ENCODE measurements around the gene HBP1. TPM values are rescaled to one million over a fixed set of nuclear protein-coding genes. Genes with fewer than 3 reads are reported as not detected.

The HBP1 gene
- total RNA-seq, 2 donors from 2014 or later: 30.3 to 48.8 TPM

DNA sequence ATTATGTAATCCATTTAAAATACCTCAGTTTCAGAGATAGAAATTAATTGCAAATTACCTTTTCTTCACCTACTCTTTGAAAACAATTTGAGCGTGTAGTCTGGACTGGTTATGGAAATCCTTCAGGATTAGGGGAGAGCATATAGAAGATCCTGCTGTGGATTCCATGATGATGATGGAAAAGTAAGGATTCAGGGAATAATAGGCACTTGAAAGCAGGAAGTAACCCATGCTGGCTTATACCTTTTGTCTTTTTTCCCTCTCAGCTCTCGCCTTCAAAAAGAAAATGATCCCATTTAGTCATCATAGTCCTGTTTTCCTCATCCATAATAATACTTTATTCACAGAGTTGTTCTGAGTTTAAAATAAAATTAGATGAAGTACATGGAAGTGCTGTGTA lies 4.4 kb downstream of the HBP1 start:
- no peak for ATAC-seq
- intact Hi-C loops (cut with DNase I): no loop called here
- no peaks in the 10 kb centered on the region for H3K9me3 ChIP-seq
- H3K36me3 ChIP-seq (replicated peaks in 1 of 2; ENCODE audit: insufficient read depth in 1 of 2, low read depth in 2 of 2): no peaks in the 10 kb centered on the region
- DNase-seq: no peak
- H3K27me3 ChIP-seq: no peaks in the 10 kb centered on the region
- peaks cover 61% of the 10 kb centered on the region for H3K4me1 ChIP-seq
- WGBS, 2 donors: 75 to 84% methylated on average over 2 of the region's 2 CpGs
- no peak overlapping the region for H3K27ac ChIP-seq
- no peak overlapping the region for H3K4me3 ChIP-seq
- TF ChIP-seq, protein P1, sequence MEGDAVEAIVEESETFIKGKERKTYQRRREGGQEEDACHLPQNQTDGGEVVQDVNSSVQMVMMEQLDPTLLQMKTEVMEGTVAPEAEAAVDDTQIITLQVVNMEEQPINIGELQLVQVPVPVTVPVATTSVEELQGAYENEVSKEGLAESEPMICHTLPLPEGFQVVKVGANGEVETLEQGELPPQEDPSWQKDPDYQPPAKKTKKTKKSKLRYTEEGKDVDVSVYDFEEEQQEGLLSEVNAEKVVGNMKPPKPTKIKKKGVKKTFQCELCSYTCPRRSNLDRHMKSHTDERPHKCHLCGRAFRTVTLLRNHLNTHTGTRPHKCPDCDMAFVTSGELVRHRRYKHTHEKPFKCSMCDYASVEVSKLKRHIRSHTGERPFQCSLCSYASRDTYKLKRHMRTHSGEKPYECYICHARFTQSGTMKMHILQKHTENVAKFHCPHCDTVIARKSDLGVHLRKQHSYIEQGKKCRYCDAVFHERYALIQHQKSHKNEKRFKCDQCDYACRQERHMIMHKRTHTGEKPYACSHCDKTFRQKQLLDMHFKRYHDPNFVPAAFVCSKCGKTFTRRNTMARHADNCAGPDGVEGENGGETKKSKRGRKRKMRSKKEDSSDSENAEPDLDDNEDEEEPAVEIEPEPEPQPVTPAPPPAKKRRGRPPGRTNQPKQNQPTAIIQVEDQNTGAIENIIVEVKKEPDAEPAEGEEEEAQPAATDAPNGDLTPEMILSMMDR (IDR thresholded peaks at IDR 0.05): no peak
- no peak for TF ChIP-seq POLR2A (IDR thresholded peaks at IDR 0.05)

DNA sequence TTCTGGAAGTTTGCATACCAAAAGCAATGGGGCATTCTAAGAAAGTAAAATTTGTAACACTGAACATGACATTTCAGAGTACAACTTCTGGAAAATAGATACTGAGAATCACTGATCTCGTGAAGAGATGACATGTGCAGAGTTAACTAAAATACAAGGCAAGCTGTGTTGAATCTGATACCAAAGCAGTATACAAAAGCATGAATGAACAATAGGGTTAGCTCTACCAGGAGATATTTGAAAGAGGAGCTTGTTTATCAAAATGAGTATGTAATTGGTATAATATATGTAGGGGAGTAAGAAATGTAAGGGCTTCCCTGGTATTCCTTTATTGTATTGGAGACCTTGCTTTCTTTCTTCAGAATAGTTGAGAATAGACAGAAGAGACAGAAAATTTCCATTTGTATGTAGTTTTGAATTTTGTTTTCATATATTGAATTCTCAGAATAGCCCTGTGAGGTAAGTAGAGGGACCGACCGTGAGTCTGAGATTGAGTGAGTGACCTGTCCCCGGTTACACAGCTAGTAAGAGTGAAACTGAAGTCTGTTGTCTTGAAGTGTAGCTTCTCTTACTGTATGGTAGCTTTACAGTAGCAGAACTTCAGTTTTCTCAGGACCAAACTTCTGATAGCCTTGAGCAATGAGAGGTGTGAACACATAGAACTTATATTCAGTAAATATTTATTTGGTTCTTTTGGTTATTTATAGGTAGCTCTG lies 5.0 kb downstream of the HBP1 start:
- no peak for DNase-seq
- WGBS, 2 donors: 32 to 41% methylated on average over 4 of the region's 4 CpGs

DNA sequence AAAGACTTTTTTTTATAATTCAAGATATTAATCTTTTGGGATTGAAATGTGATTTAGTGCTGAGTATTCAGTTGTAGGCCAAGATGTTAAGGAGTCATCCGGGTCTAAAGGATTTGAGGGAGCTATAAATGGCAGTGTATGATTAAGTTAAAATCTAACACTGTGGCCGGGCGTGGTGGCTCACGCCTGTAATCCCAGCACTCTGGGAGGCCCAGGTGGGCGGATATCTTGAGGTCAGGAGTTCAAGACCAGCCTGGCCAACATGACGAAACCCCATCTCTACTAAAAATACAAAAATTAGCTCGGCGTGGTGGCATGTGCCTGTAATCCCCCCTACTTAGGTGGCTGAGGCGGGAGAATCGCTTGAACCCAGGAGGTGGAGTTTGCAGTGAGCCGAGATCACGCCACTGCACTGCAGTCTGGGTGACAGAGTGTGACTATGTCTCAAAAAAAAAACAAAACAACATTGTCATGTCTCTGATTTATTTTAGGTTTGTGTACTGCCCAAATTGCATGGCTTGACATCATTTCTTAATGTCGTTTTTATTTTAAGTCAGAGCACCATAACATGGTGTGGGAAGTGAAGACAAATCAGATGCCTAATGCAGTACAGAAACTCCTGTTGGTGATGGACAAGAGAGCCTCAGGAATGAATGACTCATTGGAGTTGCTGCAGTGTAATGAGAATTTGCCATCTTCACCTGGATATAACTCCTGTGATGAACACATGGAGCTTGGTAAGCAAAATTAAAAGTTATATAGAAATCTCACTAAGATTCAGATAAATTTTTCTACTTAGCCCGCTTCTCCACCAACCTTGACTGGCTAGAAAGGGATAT lies 10.7 kb downstream of the HBP1 start:
- TF ChIP-seq, protein P1 (IDR thresholded peaks at IDR 0.05): no peak
- TF ChIP-seq POLR2A (IDR thresholded peaks at IDR 0.05): no peak
- Histone ChIP-seq H3K4me3 (no peak overlapping the region), H3K36me3 (replicated peaks in 1 of 2; ENCODE audit: insufficient read depth in 1 of 2, low read depth in 2 of 2) (peaks cover 4 to 11% of the 10 kb centered on the region in 2 donors), H3K27me3 (no peaks in the 10 kb centered on the region), H3K9me3 (no peaks in the 10 kb centered on the region), H3K27ac (no peak overlapping the region), H3K4me1 (peaks cover 39% of the 10 kb centered on the region)
- ATAC-seq: no peak
- no peak for DNase-seq
- 90 to 92% methylated on average over 14 of the region's 14 CpGs for WGBS, 2 donors
- intact Hi-C loops (cut with DNase I): no loop called here

More for the DNA sequence above, 5.0 kb downstream of the HBP1 start:
- no peaks in the 10 kb centered on the region for H3K36me3 ChIP-seq (replicated peaks in 1 of 2; ENCODE audit: insufficient read depth in 1 of 2, low read depth in 2 of 2)
- peaks cover 63% of the 10 kb centered on the region for H3K4me1 ChIP-seq
- no peaks in the 10 kb centered on the region for H3K9me3 ChIP-seq
- H3K27ac ChIP-seq: no peak overlapping the region
- no peak for ATAC-seq
- no peak for TF ChIP-seq POLR2A (IDR thresholded peaks at IDR 0.05)
- TF ChIP-seq, protein P1 (IDR thresholded peaks at IDR 0.05): no peak
- H3K4me3 ChIP-seq: no peak overlapping the region
- no peaks in the 10 kb centered on the region for H3K27me3 ChIP-seq
- intact Hi-C loops (cut with DNase I): no loop called here

DNA sequence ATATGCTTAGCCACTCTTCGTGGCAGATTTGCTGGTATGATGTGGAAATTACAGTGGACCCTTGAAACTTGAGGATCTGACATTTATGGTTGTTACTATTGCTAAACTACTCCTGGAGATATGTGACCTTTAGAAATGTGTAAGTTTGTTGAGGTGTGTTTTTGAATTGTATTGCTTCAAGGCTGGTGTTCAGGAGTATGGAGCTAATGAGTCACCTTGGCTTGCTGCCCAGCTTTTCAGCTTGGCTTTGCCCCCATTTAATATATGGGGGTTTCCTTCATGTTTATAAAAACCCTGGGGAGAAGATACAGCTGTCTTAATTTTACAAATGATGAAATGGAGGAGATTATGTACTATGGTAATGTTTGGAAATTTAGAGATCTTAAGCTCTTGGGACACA lies 11.6 kb downstream of the HBP1 start:
- H3K27ac ChIP-seq: peak overlapping the region in 2 of 4 donors; percentile 26 to 36
- 32 to 55% methylated on average over 1 of the region's 1 CpG for WGBS, 2 donors
- no peak overlapping the region for H3K4me3 ChIP-seq
- TF ChIP-seq POLR2A (IDR thresholded peaks at IDR 0.05): no peak
- TF ChIP-seq, protein P1 (IDR thresholded peaks at IDR 0.05): no peak
- no peak for ATAC-seq
- peaks cover 31% of the 10 kb centered on the region for H3K4me1 ChIP-seq
- no peaks in the 10 kb centered on the region for H3K9me3 ChIP-seq
- H3K36me3 ChIP-seq (replicated peaks in 1 of 2; ENCODE audit: insufficient read depth in 1 of 2, low read depth in 2 of 2): peaks cover 4 to 11% of the 10 kb centered on the region in 2 donors
- DNase-seq: peak; percentile 34 to 62 (median 49)
- no peaks in the 10 kb centered on the region for H3K27me3 ChIP-seq
- intact Hi-C loops (cut with DNase I): no loop called here

All from body of pancreas (tissue), 4 donors.